ENCODE results near the gene HOXC4. TPM values are rescaled to one million over a fixed set of nuclear protein-coding genes. Genes with fewer than 3 reads are reported as not detected.

Gene HOXC4
- total and polyA plus RNA-seq, 2 of the 4 experiments (the other 2 are of a cell fraction), result under 0.01 to 0.26 TPM

- no peak for TF ChIP-seq RCOR1 (IDR thresholded peaks at IDR 0.05; ENCODE audit: insufficient replicate concordance, low read length)
Observed at GRCh38 chr12:54011665-54012532, 41.7 kb upstream of the HOXC4 start (continued).

- H3K23ac ChIP-seq (ENCODE audit: low read depth, low read length), result no peak overlapping the region
- intact Hi-C loops (cut with micrococcal nuclease) (no loop called here), in situ Hi-C loops (cut with MboI; ENCODE audit: low sequenced_read_pairs) (no loop called here), dilution Hi-C loops (cut with HindIII; ENCODE audit: low sequenced_read_pairs, unreplicated experiment) (no loop called here)
- no peak overlapping the region for H3K4me2 ChIP-seq (ENCODE audit: low read depth, low read length)
- WGBS, 2 experiments (ENCODE audit: extremely low coverage in 2 of 2, insufficient read length in 1 of 2), result no CpG with 5 or more reads among the region's 6 CpGs
- no peak overlapping the region for H3K4me3 ChIP-seq (ENCODE audit: insufficient read depth, low read depth, low read length)
- no peak for ATAC-seq (ENCODE audit: low read depth)
- H2AFZ ChIP-seq (replicated peaks; ENCODE audit: low read length, poor library complexity), result no peak overlapping the region
- no peak overlapping the region for H4K8ac ChIP-seq (ENCODE audit: low read depth in 2 of 2, low read length in 2 of 2)
- H3K4me1 ChIP-seq (ENCODE audit: control insufficient read depth, insufficient read depth, low read length), result no peaks in the 10 kb centered on the region
- no peaks in the 10 kb centered on the region for H3K9me1 ChIP-seq (ENCODE audit: insufficient read depth, low read length)
- H2BK120ac ChIP-seq (ENCODE audit: low read depth, low read length), result no peak overlapping the region
- POLR2A ChIA-PET (ENCODE audit: unreplicated experiment), result no interaction called here
- no peak overlapping the region for H4K91ac ChIP-seq (ENCODE audit: insufficient read depth, low read depth, low read length)
- H3K79me1 ChIP-seq (ENCODE audit: low read depth in 1 of 2, low read length in 2 of 2), result no peaks in the 10 kb centered on the region
- H2BK5ac ChIP-seq (ENCODE audit: low read depth, low read length, poor library complexity, severe bottlenecking), result no peak overlapping the region
- no peak overlapping the region for H2AK9ac ChIP-seq (replicated peaks; ENCODE audit: low read depth, low read length, poor library complexity)
- H3K18ac ChIP-seq (ENCODE audit: low read depth, low read length), result no peak overlapping the region
- H3K27ac ChIP-seq (ENCODE audit: insufficient read depth, low read length), result no peak overlapping the region
- H3K14ac ChIP-seq (replicated peaks; ENCODE audit: low read depth, low read length), result no peak overlapping the region
- no peak overlapping the region for H3K9ac ChIP-seq (ENCODE audit: low read depth, low read length)
- TF ChIP-seq ELK1 (IDR thresholded peaks at IDR 0.05; ENCODE audit: borderline replicate concordance, low read depth, low read length), result no peak
- TF ChIP-seq RAD21 (IDR thresholded peaks at IDR 0.05; ENCODE audit: low read length), result no peak
- no peak for TF ChIP-seq FOS (IDR thresholded peaks at IDR 0.05; ENCODE audit: low read depth, low read length)
- TF ChIP-seq NFE2L2 (IDR thresholded peaks at IDR 0.05; ENCODE audit: low read depth, low read length), result no peak
- TF ChIP-seq CHD1 (IDR thresholded peaks at IDR 0.05; ENCODE audit: low read depth, low read length), result no peak
- TF ChIP-seq SMC3 (IDR thresholded peaks at IDR 0.05; ENCODE audit: low read depth, low read length), result no peak
- CTCF ChIA-PET, result interaction anchor here (0.5 to 0.8 kb wide), 2 partner anchors 150 to 188 kb away, joined by 3 read pairs; no protein-coding TSS in a partner anchor
- DNase-seq, result no peak
- H4K5ac ChIP-seq (ENCODE audit: low read depth, low read length), result no peak overlapping the region
- H2BK15ac ChIP-seq (ENCODE audit: low read depth, low read length), result no peak overlapping the region
- no TSS peak for BruUV-seq (replicated peaks)
- no peak overlapping the region for H2BK20ac ChIP-seq (ENCODE audit: low read depth, low read length)
- no peak overlapping the region for H3K4ac ChIP-seq (ENCODE audit: low read depth, low read length)
- H3K36me3 ChIP-seq (ENCODE audit: control insufficient read depth, insufficient read depth, low read length), result no peaks in the 10 kb centered on the region
- peaks cover 89% of the 10 kb centered on the region for H3K27me3 ChIP-seq (ENCODE audit: control insufficient read depth, insufficient read depth, low read length)
- no peak overlapping the region for H3K56ac ChIP-seq (ENCODE audit: extremely low read depth, insufficient read depth, low read length)
- no peaks in the 10 kb centered on the region for H4K20me1 ChIP-seq (ENCODE audit: insufficient read depth, low read length)
- peaks cover 4% of the 10 kb centered on the region for H3K9me3 ChIP-seq (ENCODE audit: control insufficient read depth, insufficient read depth, low read length)
- H2AK5ac ChIP-seq (ENCODE audit: low read depth, low read length), result no peak overlapping the region
Observed at GRCh38 chr12:54012631-54013409, 40.8 kb upstream of the HOXC4 start.
